Heart left ventricle (tissue), 16 donors: ENCODE results near the gene SERPINH1. TPM values are rescaled to one million over a fixed set of nuclear protein-coding genes. Genes with fewer than 3 reads are reported as not detected.
A peak's percentile ranks its signal among the peaks of the same experiment; 100 is the strongest.

Experiments
- ATAC-seq, 4 donors: fragments of 200-7000 bp; cut with Tn5 transposase; one replicate each; pipeline ENCODE4 v1.9.1; 2020 to 2022; ENCODE audit warnings: moderate library complexity in 4 of 4, mild to moderate bottlenecking in 3 of 4, moderate number of reproducible peaks in 1 of 4
- DNase-seq, 5 donors: peaks; one replicate each; pipeline ENCODE4 v3.0.0-alpha.2; 2020
- H3K27ac ChIP-seq, 12 donors: fragments of 200-600 bp; sonication (generic) in 4 of 12; one replicate each; pipeline versions ENCODE4 v1.5.0 to v1.8.0; 2016 to 2022; ENCODE audit warnings: mild to moderate bottlenecking in 2 of 12
- H3K27me3 ChIP-seq, 9 donors: fragments of 200-600 bp; sonication (generic) in 2 of 9; one replicate each; pipeline versions ENCODE4 v1.5.1 to v1.8.0; 2016 to 2022; ENCODE audit warnings: mild to moderate bottlenecking in 3 of 9
- H3K36me3 ChIP-seq, 9 donors: fragments of 200-600 bp; sonication (generic) in 2 of 9; one replicate each; pipeline versions ENCODE4 v1.5.0 to v1.8.0; 2018 to 2022; ENCODE audit warnings: mild to moderate bottlenecking in 2 of 9
- H3K4me1 ChIP-seq, 12 donors: fragments of 200-600 bp; sonication (generic) in 4 of 12; one replicate each; pipeline versions ENCODE4 v1.5.0 to v1.8.0; 2016 to 2022; ENCODE audit warnings: mild to moderate bottlenecking in 3 of 12
- H3K4me3 ChIP-seq, 12 donors: fragments of 200-600 bp; sonication (generic) in 4 of 12; one replicate each; pipeline versions ENCODE4 v1.5.0 to v1.8.0; 2017 to 2022; ENCODE audit warnings: mild to moderate bottlenecking in 9 of 12, moderate library complexity in 4 of 12
- H3K9me3 ChIP-seq, 12 donors: fragments of 200-600 bp; sonication (generic) in 4 of 12; one replicate each; pipeline versions ENCODE4 v1.5.0 to v1.8.0; 2016 to 2022; ENCODE audit warnings: mild to moderate bottlenecking in 1 of 12
- POLR2A ChIP-seq, 2 donors: fragments of 450-650 bp; IDR thresholded peaks; one replicate each; pipeline ENCODE4 v1.6.1; 2017; ENCODE audit warnings: antibody characterized with exemption in 2 of 2, mild to moderate bottlenecking in 2 of 2, moderate library complexity in 2 of 2
- WGBS, 4 donors: extraction: QIAGEN DNeasy Blood & Tissue Kit in 2 of 4; methylation state at CpG; one replicate each; pipeline versions ENCODE4 v1.1.5 to v1.1.7; 2013 to 2018; 5-methylcytosine and 5-hydroxymethylcytosine counted together
- intact Hi-C, 10 donors: fragments of 100-400 bp; cut with DNase I; formaldehyde crosslinking; loops; one replicate each; pipeline versions ENCODE4 v1.11.1 to v1.14.2; 2022
- polyA plus RNA-seq, 2 donors: library from polyadenylated mRNA; stranded (reverse); fragments of 200-250 nt; gene quantifications; one replicate each; pipeline ENCODE4 v1.2.3, GENCODE V29; 2013
- total RNA-seq, 9 donors: library from RNA; depleted of rRNA in 2 of 9; stranded (reverse); fragments of >200 nt in 2 of 9; fragmentation: NEBNext Ultra II Directional in 3 of 9; extraction: Animal tissue kit (Norgen Biotek cat#: 25700) in 3 of 9; gene quantifications; one replicate each; pipeline versions ENCODE4 v1.1.0 to v1.2.4, GENCODE V29; 2016 to 2023
- TF ChIP-seq, protein P1 (sequence below), 12 donors: fragments of 200-600 bp; sonication (generic) in 4 of 12; IDR thresholded peaks; one replicate each; pipeline versions ENCODE4 v1.5.0 to v1.8.0; 2018 to 2022; ENCODE audit warnings: antibody characterized with exemption in 12 of 12, mild to moderate bottlenecking in 5 of 12
- donor health status: ischemic (EF 13 %, LVEDD 7.1; RV severe dilation, severe dysfunction).
- donor health status: healthy with polysubstance abuse.
- donor health status: DM: no; HTN: yes; CAD: no.
- donor health status: DM: no; HTN: no; CAD: no.
- donor health status: ischemic (EF 25% LVEDD 6.9; RV normal size, moderate dysfunction).
- donor health status: ischemic (EF 25% LVEDD 5.7; RV mildly dilated, moderate dysfunction).
- donor health status: healthy.
- donor health status: DM: yes; HTN: yes; CAD: no.
- donor health status: ischemic (EF 35%, LVEDD 5.7; RV mildly dilated, moderate dysfunction).
- donor health status: nonischemic (EF 11% LVEDD 7.7; RV severe dilation, severe dysfunction).
- donor health status: DM: yes; HTN: yes; CAD: no.
- donor health status: PGD.
- donor health status: ischemic (EF 29% LVEDD 5.4; RV normal size, mild dysfunction).
- donor health status: nonischemic (EF 23%, LVEDD 6.1; RV moderate dilation, normal function).

The SERPINH1 gene
- total and polyA plus RNA-seq, 11 donors, result 32.5 to 211 (median 71.8) TPM

DNA sequence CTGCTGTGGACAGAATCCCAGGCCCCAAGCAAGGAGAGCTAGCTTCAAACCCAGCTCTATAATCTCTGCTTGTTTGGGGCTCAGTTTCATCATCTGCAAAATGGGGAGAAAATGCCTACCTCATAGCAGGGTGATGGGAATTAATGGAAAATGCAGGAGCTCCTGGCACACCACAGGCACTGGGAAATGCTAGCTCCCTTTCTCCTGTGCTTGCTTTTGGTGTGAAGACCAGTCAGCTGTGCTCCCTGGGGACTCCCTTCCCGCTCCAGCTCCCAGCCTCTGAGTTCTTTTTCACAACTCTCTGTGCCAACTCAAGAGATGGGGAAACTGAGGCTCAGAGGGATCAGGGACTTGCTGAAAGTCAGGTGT, 8.2 kb upstream of the SERPINH1 start:
- no peaks in the 10 kb centered on the region for H3K36me3 ChIP-seq
- no peaks in the 10 kb centered on the region for H3K27me3 ChIP-seq
- DNase-seq, result no peak
- peaks cover 13 to 50% (median 38%) of the 10 kb centered on the region in 12 donors for H3K4me1 ChIP-seq
- intact Hi-C loops, result loop anchor here in 2 of 10 donors (1.0 to 2.0 kb wide), 2 partner anchors 8 to 29 kb away; partner anchors contain the start of gene SERPINH1 (in 1 of the 2)
- ATAC-seq, result no peak
- peak overlapping the region in 3 of 12 donors; percentile 3 to 39 (median 35) for H3K4me3 ChIP-seq
- peak overlapping the region; percentile 42 to 94 (median 83) for H3K27ac ChIP-seq
- TF ChIP-seq, protein P1, sequence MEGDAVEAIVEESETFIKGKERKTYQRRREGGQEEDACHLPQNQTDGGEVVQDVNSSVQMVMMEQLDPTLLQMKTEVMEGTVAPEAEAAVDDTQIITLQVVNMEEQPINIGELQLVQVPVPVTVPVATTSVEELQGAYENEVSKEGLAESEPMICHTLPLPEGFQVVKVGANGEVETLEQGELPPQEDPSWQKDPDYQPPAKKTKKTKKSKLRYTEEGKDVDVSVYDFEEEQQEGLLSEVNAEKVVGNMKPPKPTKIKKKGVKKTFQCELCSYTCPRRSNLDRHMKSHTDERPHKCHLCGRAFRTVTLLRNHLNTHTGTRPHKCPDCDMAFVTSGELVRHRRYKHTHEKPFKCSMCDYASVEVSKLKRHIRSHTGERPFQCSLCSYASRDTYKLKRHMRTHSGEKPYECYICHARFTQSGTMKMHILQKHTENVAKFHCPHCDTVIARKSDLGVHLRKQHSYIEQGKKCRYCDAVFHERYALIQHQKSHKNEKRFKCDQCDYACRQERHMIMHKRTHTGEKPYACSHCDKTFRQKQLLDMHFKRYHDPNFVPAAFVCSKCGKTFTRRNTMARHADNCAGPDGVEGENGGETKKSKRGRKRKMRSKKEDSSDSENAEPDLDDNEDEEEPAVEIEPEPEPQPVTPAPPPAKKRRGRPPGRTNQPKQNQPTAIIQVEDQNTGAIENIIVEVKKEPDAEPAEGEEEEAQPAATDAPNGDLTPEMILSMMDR (IDR thresholded peaks at IDR 0.05), result no peak
- TF ChIP-seq POLR2A (IDR thresholded peaks at IDR 0.05), result no peak
- WGBS, 4 donors, result 5 to 43% (median 15%) methylated on average over 1 of the region's 1 CpG
- no peaks in the 10 kb centered on the region for H3K9me3 ChIP-seq

DNA sequence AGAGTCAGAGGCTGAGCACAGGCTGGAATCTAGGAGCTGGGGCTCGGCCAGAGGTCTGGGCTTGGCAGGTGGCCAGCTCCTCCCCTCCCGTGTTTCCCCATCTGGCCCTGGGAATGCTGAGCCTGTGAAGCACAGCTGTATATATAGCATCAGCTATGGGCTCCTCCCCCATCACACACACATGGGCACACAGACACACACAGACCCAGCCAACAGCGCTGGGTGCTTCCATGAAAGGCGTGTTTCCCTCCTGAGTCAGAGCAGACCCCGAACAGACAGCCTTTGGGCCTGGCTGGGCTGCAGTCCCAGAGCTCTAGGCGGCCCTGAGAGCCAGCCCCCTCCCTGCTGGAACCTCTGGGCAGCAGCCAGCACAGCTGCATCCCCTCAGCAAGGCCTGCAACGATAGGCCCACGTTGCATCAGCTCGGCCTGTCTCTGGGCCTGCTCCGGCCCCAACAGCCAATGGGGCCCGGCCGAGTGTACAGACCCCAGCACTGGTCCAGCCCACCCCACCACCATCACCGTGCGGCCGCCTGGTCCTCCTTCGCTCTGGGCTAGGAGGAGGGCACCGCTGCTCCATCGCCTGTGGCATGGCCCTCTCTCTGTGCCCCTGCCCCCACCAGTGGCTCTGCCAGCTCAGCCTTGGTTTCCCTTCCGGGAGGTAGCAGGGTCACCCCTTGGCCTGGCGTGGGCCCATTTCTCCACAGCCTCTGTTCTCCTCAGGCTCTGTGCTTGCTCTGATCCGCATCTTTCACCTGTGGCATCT, 7.6 kb upstream of the SERPINH1 start:
- peak overlapping the region; percentile 57 to 94 (median 83) for H3K27ac ChIP-seq
- H3K27me3 ChIP-seq, result no peaks in the 10 kb centered on the region
- no peaks in the 10 kb centered on the region for H3K9me3 ChIP-seq
- 13 to 23% (median 20%) methylated on average over 7 to 21 of the region's 21 CpGs for WGBS, 4 donors
- TF ChIP-seq, protein P1 (IDR thresholded peaks at IDR 0.05), result no peak
- peak in 1 of 2 donors; percentile 61 for TF ChIP-seq POLR2A (IDR thresholded peaks at IDR 0.05)
- H3K36me3 ChIP-seq, result no peaks in the 10 kb centered on the region
- intact Hi-C loops, result loop anchor here in 1 of 10 donors (1.0 kb wide), 1 partner anchor 8 kb away; the partner anchor contains the start of gene SERPINH1
- ATAC-seq (peak; percentile 90 to 95 (median 94)), DNase-seq (peak; percentile 95 to 98 (median 96))
- peak overlapping the region in 8 of 12 donors; percentile 24 to 50 (median 34) for H3K4me3 ChIP-seq
- peaks cover 13 to 55% (median 44%) of the 10 kb centered on the region in 12 donors for H3K4me1 ChIP-seq

DNA sequence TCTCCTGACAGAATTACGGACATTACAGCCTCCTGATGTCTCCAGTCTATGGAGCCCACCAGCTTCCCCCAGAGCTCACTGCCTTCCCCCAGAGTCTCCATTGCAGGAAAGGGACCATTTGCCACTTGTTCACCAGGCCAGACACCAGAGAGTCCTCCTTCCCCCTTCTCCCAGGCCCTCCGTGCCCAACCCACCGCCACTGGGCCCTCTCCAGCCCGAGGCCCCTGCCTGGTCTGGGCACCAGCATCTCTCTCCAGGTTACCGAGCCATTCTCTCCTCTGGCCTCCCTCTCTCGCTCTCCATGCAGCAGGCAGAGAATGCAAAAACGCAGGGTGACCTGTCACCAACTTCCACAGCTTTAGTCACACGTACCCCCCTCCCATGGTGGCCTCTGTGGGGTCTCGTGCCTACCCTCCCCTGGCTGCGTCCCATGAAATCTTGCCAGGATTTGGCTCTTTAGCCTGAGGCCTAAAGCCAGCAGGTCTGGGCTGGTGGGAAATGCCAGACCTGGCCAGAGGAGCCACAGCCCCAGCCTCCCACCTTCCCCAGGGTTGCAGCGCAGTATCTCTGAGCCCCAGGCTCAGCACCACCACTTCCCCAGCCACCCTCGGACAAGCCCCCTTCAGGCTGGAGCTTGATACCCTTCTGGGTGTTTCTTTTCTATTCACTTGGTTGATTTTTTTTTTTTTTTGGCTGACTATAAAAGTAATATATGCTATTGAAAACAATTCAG, 6.8 kb upstream of the SERPINH1 start:
- 70 to 77% (median 73%) methylated on average over 12 of the region's 12 CpGs for WGBS, 4 donors
- intact Hi-C loops, result no loop called here
- Histone ChIP-seq H3K36me3 (no peaks in the 10 kb centered on the region), H3K9me3 (no peaks in the 10 kb centered on the region), H3K27ac (peak overlapping the region; percentile 57 to 94 (median 83)), H3K4me1 (peaks cover 13 to 63% (median 52%) of the 10 kb centered on the region in 12 donors), H3K4me3 (peak overlapping the region in 8 of 12 donors; percentile 24 to 50 (median 34)), H3K27me3 (no peaks in the 10 kb centered on the region)
- no peak for ATAC-seq
- DNase-seq, result peak in 3 of 5 donors; percentile 24 to 61 (median 34)
- TF ChIP-seq, protein P1 (IDR thresholded peaks at IDR 0.05), result no peak
- TF ChIP-seq POLR2A (IDR thresholded peaks at IDR 0.05), result no peak

DNA sequence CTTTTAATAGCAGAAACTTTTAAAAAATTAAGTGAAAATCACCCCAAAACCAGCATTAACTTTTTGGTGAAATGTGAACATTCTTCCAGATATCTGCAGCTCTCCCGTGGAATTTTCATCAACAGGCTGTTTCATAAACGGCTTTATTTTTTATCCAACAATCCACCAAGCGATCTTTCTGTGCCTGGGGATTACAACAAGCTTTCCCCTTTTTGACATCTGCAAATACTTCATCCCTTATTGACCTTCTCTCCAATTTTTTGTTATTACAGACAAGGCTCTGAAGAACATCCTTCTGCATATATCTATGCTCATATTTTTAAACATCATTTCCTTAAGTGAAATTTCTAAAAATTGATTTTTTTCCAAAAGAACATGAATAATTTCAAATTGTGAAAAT, 5.8 kb upstream of the SERPINH1 start:
- no peak overlapping the region for H3K4me3 ChIP-seq
- DNase-seq, result peak in 1 of 5 donors; percentile 0
- no peaks in the 10 kb centered on the region for H3K9me3 ChIP-seq
- H3K27ac ChIP-seq, result peak overlapping the region in 1 of 12 donors; percentile 100
- no peaks in the 10 kb centered on the region for H3K36me3 ChIP-seq
- ATAC-seq, result no peak
- WGBS, 4 donors, result 79 to 85% (median 80%) methylated on average over 3 of the region's 3 CpGs
- H3K4me1 ChIP-seq, result peaks cover 13 to 73% (median 56%) of the 10 kb centered on the region in 12 donors
- intact Hi-C loops, result no loop called here
- TF ChIP-seq, protein P1 (IDR thresholded peaks at IDR 0.05), result no peak
- TF ChIP-seq POLR2A (IDR thresholded peaks at IDR 0.05), result no peak
- no peaks in the 10 kb centered on the region for H3K27me3 ChIP-seq
